Esophagus mucosa (tissue), 1 donor: ENCODE measurements around the gene PROX2. TPM values are rescaled to one million over a fixed set of nuclear protein-coding genes. Genes with fewer than 3 reads are reported as not detected.

Experiments
- ATAC-seq: fragments of 200-7000 bp; cut with Tn5 transposase; one replicate; pipeline ENCODE4 v1.9.1; 2020
- total RNA-seq: library from RNA; stranded (reverse); gene quantifications from one replicate; pipeline ENCODE4 v1.2.4, GENCODE V29; 2023
- donor health status: DM: yes; HTN: yes; CAD: no.

The PROX2 gene
- total RNA-seq, 1 donor from 2014 or later, result not detected

- no peak for ATAC-seq
Observed at GRCh38 chr14:74879427-74880182, 3.7 kb upstream of the PROX2 start.

DNA sequence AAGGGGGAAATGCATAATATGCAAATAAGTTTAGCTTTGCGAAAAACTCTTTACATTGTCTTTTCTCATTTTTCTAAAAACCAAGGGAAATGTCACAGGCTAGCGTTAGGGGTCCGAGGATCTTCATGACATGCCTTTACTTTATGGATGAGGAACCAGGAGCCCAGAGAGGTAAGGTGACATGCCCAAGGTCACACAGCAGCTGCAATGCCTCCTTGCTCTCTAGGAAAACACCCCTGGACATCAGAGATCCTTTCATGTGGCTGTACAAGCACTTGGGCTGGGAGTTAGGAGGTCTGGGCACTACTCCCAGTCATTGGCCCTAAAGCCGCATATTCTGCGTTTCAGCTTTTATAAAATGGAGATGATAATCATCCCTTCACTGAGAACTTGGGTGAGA is 741 bp downstream of the PROX2 start:
- no peak for ATAC-seq

GRCh38 chr14:74871819-74872218 is 4.1 kb downstream of the PROX2 start:
- no peak for ATAC-seq

DNA sequence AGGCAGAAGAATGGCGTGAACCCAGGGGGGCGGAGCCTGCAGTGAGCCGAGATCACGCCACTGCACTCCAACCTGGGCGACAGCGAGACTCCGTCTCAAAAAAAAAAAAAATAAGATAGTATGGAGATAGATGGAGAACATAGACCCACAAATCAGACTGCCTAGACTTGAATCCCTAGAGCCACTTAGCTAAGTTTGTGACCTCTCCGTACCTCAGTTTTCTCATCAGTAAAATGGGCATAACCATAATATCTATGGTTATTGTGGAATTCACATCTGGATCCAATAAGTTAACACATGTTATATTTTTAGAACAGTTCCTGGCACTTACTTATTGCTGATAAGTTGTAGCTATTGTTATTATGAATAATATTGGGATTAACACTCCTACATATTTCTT is 7.2 kb downstream of the PROX2 start:
- no peak for ATAC-seq

GRCh38 chr14:74867673-74868072 is 8.3 kb downstream of the PROX2 start:
- ATAC-seq, result no peak

DNA sequence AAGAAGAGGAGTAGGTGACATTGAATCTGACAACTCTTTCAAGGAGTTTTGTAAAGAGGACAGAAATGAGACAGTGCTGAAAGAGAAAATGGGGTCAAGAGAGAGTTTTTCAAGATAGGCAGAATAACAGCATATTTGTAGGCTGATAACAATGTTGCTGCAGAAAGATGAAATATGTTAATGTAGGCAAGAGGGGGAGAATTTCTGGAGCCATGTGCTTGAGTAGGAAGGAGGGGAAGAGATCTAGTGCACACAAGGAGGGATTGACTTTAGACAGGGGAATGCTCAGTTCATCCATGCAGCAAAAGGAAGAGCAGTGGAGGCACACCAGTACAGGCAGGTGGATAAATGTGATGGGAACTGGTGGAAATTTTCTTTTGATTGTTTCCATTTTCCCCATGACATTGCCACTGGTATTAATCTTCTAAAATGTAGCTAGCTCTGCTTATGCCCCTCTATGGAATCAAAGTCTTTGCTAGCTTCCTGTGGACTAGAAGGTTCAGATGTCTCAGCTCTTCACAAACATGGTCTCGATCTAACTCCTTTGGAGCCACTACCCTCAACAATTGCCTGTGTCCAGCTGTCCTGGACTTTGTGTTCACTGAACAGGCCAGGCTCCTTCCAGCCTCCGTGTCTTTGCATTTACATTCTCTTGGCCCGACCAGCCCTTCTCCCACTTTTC is 9.1 kb downstream of the PROX2 start:
- no peak for ATAC-seq

DNA sequence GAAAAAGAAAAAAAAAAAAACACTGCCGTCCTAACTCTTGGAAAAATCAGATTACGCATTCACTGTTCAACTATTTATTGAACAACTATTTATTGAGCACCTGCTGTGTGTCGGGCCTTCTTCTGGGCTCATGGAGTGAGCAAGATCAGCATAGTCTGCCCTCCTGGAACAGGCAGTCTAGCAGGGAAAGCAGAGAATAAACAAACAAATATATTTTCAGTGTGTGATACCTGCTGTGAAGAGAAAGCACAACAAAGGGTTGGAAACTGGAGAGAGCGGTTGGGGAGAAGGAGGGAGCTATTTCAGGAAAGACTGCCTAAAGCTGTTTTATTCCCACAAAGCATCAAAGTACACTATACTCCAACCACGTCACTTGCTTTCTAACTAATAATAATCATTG is 10.8 kb downstream of the PROX2 start:
- no peak for ATAC-seq

DNA sequence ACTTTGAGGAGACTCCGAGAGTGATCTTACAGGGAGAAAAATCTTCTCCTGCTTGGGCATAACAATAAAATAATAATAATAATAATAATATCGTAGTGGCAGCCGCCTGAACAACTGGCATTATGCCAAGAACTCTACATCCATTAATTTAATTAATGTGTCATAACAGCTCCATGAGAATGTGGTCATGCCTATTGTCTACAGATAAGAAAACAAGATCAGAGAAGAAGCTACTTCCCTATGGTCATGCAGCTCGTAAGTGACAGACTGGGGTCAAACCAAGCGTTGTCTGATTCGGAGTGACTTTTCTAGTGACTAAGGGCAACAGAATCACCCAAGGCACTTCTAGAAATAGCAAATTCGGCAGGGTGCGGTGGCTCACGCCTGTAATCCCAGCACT is 11.7 kb downstream of the PROX2 start:
- ATAC-seq, result no peak

DNA sequence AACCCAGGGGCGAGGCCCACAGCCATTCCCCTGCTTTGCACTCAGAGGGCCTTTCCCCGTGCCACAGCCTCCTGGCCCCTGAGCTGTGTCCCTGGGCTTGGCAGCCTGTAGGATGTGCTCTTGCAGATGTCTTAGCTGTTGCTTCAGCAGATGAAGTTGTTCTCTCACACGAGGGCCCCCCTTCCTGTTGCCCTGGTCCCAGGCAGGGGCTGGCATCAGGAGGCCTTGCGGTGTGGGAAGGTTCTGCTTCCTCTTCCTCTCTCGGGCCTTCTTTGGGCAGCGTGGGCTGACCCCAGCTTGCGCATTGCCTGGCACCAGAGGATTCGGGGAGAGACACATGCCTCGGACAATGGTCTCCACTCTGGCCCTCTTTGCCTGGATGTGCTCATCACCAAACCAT is 12.7 kb downstream of the PROX2 start:
- no peak for ATAC-seq

GRCh38 chr14:74861734-74862090 is 14.2 kb downstream of the PROX2 start:
- ATAC-seq, result no peak

GRCh38 chr14:74860899-74861733 is 14.8 kb downstream of the PROX2 start:
- peak; percentile 68 for ATAC-seq

GRCh38 chr14:74859757-74860552 is 16.0 kb downstream of the PROX2 start:
- ATAC-seq, result no peak

DNA sequence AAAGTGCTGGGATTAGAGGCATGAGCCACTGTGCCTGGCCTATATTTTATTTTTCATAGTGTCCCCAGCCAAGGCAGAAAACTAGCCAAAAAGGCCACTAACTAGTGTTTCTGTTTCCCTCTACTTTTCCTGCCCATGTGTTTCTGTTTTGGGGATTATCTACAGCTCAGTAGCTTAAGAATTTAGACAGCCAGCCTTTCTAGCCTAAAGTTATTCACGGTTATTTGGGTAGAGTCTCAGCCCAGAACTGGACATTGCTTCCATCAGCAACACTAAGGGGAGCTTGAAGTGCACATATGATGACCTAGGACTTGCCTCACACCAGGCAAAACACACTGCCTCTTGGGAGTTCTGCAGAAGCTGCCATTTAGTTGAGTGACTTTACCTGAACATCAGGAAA is 17.9 kb downstream of the PROX2 start:
- no peak for ATAC-seq

DNA sequence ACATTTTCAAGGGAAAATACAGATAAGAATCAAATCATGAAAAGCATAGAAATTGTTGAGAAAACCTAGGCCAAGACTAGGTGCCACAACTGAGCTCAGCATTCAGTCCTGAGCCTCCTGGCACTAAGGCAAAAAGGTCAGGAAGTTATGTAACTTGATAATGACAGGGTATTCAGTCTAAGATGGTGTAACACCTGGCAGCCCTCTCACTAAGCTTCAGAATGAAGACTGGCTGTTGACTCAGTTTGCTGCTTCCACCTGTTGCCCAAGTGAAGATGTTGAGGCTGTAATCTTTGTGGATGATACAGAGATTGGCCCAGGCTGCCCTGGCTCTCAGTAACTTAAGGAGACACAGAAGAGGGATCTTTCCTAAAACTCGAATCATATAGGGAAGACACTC is 19.6 kb downstream of the PROX2 start:
- ATAC-seq, result no peak

GRCh38 chr14:74855945-74856344 is 20.0 kb downstream of the PROX2 start:
- no peak for ATAC-seq

DNA sequence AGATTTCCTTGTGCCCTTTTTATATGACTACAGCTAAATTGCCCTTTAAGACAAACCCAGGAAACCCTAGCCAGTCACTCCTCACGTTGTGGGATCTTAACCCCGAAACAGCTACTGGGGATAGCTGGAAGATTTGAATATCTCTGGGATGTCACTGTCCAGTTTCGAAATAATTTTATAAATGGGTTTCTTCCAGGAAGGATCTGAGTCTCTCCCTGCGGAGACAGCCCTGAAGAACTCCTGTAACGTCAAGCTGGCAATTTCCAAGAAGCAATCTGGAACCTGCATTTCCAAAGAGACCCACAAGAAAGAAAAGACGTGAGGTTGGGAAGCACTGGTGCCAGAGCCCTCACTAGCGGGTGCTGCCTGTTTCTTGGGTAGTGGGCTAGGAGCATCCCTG is 20.9 kb downstream of the PROX2 start:
- ATAC-seq, result no peak

- no peak for ATAC-seq
Observed at GRCh38 chr14:74853581-74853980, 22.4 kb downstream of the PROX2 start.

DNA sequence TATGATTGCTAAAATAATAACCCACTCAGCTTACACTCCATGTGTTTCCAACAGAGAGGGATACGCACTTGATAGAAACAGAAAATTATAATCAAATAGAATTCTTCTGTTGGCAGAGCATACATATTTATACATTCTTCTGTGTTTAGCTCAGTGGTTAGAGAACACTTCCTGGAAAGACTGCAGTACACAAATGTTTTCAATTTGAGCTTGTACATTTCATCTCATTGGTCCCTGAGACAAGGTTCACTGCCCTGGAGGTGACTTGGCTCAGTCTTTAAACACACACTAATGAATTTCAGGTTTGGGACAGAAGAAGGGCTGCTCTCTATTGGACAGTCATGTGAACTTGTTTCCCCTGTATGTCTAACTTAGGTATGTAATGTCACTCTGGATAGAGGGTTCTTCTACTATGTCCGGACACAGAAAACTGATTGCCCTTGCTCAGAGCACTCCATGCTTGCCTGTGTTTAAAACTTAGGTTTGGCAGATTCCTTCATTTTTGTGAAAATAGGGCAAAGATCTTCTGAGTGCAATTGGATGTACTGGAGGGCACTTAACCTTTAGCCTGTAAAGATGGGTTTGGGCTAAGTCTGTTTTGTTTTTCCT is 22.9 kb downstream of the PROX2 start:
- no peak for ATAC-seq

DNA sequence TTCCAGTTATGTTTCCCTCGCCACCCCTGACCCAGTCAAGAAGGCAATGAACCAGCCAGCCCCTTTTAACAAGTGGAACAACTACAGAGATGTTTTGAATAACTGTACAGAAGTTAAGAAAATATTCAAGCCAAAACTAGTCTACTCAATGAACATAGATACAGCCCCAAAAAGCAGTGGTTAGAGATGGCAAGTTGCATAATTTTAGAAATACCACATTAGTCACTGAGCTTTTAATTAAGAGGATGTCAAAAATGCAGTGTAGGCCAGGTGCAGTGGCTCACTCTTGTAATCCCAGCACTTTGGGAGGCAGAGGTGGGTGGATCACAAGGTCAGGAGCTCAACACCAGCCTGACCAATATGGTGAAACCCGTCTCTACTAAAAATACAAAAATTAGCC is 27.2 kb downstream of the PROX2 start:
- peak; percentile 25 for ATAC-seq

GRCh38 chr14:74846968-74847665 is 28.8 kb downstream of the PROX2 start:
- no peak for ATAC-seq

DNA sequence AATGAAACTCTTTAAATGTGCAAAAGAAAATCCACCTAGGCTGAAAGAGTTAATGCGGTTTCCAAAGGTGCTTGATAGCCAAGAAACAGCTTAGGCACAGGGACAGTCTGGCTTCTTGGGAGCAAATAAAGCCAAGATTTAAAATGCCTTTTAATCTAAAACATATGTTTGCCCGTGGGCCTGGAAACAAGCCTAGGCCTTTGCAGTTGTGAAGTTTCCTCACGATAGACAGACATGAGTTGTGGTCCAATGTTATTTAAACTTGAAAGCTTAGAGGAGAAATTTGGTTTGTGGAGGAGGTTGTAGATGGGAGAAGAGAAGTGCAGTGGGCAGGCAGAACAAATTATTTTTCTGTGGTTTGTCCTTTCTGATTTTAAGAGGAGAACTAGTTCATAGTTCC is 29.8 kb downstream of the PROX2 start:
- no peak for ATAC-seq

DNA sequence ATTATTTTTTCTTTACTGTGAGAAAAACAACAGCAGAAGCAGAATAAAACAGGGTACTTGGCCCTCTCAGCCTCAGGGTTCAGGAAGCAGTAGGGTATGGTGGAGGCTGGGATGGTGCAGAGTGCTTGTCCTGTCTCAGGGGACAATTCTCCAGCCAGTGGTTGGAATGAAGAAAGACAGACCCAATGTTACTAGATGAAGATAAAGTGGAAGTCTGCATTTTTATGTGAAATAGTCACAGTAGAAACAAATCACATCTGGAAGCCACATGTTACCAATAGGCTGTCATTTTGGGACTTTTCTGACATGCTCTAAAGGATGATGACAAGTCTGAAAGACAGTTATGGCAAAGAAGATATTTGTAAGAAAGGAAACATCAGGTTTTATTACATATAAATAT is 32.3 kb downstream of the PROX2 start:
- ATAC-seq, result no peak
